Smooth muscle cell of the brain vasculature (primary cell): Measurements from ENCODE around the gene MAGI3.

Experiments
- DNase-seq: peaks from one replicate; pipeline ENCODE4 v3.0.0-alpha.2; 2012; ENCODE audit warnings: low read depth, low spot score

The MAGI3 gene

GRCh38 chr1:113389953-113390834 is at the start of gene MAGI3:
MAGI3 (plus strand) TSS chr1:113390515; CDS start chr1:113391034, 519 bp downstream.
- peak; percentile 97 for DNase-seq

GRCh38 chr1:113353580-113353979 is 36.7 kb upstream of the MAGI3 start:
- no peak for DNase-seq

GRCh38 chr1:113363935-113364334 is 26.4 kb upstream of the MAGI3 start:
- DNase-seq = no peak

GRCh38 chr1:113369040-113369439 is 21.3 kb upstream of the MAGI3 start:
- no peak for DNase-seq

- DNase-seq = no peak
These were observed 20.6 kb upstream of the MAGI3 start for GRCh38 chr1:113369699-113370098.

- DNase-seq = no peak
These were observed 19.4 kb upstream of the MAGI3 start for GRCh38 chr1:113370868-113371267.

- no peak for DNase-seq
These were observed 17.8 kb upstream of the MAGI3 start for GRCh38 chr1:113372546-113372945.

GRCh38 chr1:113373644-113374043 is 16.7 kb upstream of the MAGI3 start:
- no peak for DNase-seq

GRCh38 chr1:113375878-113376277 is 14.4 kb upstream of the MAGI3 start:
- no peak for DNase-seq

GRCh38 chr1:113380075-113380474 is 10.2 kb upstream of the MAGI3 start:
- no peak for DNase-seq

GRCh38 chr1:113388017-113388620 is 2.2 kb upstream of the MAGI3 start:
- DNase-seq = no peak

- DNase-seq = no peak
These were observed 1.5 kb upstream of the MAGI3 start for GRCh38 chr1:113388621-113389358.

GRCh38 chr1:113389359-113389952 is 859 bp upstream of the MAGI3 start:
- DNase-seq = no peak

GRCh38 chr1:113390871-113391648 is 745 bp downstream of the MAGI3 start:
- no peak for DNase-seq

- DNase-seq = no peak
These were observed 1.4 kb downstream of the MAGI3 start for GRCh38 chr1:113391649-113392271.

GRCh38 chr1:113392541-113393128 is 2.3 kb downstream of the MAGI3 start:
- DNase-seq = no peak

GRCh38 chr1:113394043-113394862 is 3.9 kb downstream of the MAGI3 start:
- DNase-seq = no peak

- no peak for DNase-seq
These were observed 4.5 kb downstream of the MAGI3 start for GRCh38 chr1:113394863-113395259.

- DNase-seq = no peak
These were observed 5.8 kb downstream of the MAGI3 start for GRCh38 chr1:113396102-113396501.
